ENCODE measurements around the gene BMF.

Gene BMF

DNA sequence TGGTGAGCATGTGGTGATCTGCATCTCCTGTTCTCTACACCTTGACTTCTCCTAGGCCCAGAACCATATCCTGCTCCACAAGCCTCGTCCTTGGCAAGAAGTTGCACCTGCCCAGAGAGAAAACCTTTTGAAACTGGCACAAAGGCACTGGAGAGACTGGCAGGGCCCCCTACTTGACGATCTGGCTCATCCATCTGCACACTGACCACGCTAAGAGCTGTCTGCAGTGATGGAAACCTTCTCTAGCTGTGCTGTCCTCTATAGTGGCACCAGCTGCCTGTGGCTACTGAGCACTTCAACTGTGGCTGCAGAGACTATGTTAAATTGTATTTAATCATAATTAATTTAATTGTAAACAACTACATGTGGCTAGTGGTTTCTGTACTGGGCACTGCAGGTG, 43.5 kb downstream of the BMF start:
- no peak for DNase-seq

DNA sequence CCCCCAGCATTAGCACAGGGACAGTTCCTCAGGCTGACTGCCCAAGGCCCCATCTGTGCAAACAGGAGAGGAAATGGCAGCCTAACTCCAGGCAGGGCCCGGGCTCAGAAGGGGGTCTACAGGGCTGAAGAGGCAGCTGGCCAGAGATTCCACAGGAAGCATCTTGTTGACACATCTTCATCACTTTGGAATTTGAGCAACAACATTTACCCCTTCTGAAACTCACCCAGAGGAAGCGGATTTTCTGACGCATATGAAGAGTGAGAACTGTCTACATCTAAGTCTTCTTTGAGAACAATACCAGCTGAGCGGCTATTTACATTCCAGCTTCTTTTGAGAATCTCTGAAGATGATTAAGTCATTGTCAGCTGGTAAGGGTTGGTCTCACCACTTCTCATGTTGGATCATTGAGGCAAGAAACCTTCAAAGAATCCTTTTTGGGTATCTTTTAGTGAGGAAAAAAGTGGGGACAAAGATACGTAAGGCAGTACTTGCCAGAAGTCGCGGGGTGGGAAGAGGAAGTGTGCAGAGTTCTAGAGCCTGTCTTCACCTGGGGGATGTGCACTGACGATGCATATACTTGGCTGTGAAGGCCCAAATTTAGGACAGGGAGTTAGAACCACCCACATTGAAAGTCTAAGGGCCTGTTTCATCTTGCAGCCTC, 44.3 kb downstream of the BMF start:
- DNase-seq = no peak

DNA sequence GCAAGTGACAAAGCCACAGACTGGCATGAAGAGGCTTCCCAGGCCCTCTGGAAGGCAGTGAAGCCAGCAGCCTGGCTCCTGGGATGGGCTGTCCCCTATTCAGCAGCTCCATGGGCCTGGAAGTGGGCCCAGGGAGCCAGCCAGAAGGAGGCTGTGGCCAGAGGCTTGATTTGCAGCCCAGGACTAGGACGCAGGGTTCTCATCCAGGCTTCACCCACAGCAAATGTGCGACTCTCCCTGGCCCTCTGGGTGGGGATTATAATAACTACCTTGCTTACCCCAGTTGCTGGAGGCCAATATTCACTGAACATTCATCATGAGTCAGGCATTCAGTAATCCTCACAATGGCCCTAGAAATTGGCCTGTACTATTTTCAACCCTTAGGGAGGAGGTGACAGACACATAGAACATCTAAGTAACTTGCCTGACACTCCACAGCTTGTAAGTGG, 45.1 kb downstream of the BMF start:
- peak in 1 of 2 donors; percentile 53 for DNase-seq

DNA sequence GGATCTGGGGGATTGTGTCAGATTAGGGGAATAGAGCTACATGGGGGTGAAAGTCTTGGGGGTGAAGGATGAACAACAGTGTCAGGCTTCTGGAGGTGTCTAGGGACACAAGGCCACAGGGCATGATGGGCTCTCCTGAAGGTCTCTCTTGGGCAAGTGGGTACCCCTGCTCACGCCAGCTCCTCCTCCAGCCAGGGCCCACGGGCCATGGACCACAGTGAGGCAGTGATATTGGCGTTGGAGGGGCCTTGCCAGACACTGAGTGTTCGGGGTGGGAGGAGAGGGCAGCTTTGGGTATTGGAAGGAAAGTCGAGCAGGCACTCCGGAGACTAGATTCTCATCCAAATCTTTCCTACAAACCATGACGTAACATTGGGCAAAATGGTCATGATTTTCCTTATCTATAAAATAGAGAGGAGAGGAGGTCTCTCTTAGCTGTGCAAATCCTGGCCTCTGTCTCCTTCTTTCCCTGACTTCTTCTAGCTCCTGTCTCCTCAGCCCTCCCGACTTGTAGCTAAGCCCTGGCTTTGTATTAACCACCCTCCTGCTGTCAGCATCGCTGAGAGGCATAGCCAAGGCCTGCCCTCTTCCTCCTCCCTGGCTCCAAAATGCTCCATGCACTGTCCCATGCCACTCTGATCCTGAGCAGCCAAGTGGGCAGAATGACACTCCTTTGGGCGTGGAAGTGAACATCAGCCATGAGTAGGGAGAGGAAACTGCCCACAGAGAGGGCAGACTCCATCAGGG, 45.7 kb downstream of the BMF start:
- DNase-seq = no peak

DNA sequence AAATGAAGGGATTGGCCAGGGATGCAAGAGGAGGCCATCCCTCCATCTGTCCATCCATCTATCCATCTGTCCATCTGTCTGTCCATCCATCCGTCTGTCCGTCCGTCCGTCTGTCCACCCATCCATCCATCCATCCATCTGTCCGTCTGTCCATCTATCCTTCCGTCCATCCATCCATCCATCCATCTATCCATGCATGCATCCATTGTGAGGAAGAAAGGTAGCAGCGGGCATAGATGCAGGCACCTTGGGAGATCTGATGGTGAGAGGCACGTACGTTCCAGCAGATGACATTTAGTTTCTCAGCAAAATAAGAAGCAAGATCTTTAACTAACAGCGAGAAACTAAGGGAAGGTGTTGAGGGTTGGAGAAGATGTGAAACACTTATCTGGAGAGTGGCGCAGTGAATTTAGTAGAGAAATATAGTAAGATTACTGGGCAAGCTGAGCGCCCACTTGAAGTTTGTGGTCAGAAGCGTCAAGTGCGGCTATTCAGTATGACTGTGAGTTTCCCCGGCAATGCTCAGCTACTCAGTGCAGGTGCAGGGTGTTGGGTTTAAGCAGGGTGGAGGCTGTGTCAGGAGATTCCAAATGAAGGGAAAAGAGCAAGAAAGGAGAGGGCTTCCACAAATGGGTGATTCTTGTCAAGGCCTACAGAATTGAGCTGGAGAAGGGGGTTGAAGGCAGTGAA, 47.3 kb downstream of the BMF start:
- no peak for DNase-seq

DNA sequence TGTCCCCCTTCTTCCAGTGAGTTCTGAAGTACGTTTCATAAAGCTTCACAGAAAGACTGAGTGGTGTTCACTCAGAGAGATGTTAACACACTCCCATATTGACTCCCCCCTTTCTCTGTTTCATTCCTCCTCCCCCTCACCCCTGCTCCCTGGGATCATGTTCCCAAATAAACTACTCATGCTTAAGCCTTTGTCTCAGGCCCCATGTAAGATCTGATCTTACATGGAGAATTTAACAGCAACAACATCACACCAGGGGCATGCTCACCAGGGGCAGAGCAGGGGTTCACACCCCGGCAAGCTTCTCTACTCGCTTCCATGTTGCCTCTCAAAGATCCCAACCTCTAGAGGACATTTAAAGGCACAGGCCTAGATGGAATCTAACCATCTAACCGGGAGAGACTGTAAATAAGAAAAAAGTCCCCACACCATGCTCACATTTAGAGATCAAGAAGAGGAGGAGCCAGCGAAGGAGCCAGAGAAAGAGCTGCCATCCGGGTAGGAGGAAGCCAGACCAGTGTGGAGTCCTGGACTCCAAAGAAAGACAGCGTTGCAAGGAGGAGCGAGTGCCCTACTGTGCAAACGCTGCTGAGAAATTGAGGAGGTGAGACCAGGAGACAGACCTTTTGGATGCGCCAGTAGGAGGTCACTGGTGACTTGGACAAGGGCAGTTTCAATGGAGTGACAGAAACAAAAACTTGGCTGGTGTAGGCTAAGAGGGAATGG, 48.3 kb downstream of the BMF start:
- DNase-seq = no peak

DNA sequence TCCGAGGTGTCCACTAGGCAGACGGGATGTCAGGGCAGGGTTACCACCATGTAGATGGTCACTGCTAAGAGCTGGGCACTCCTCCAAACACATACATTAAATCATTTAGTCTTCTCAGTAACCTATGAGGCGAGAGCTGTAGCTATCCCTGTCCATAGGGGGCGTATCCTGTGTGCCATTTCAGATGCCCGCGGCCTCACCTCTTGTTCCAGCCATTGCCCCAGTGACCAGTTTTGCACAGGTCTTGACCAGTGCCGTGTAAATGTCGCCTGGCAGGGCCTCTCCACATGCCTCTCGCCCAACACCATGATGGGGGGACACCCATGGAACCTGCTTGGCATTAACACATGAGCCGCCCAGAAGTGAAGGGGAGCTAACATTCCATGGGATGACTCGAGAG, 48.9 kb downstream of the BMF start:
- no peak for DNase-seq

DNA sequence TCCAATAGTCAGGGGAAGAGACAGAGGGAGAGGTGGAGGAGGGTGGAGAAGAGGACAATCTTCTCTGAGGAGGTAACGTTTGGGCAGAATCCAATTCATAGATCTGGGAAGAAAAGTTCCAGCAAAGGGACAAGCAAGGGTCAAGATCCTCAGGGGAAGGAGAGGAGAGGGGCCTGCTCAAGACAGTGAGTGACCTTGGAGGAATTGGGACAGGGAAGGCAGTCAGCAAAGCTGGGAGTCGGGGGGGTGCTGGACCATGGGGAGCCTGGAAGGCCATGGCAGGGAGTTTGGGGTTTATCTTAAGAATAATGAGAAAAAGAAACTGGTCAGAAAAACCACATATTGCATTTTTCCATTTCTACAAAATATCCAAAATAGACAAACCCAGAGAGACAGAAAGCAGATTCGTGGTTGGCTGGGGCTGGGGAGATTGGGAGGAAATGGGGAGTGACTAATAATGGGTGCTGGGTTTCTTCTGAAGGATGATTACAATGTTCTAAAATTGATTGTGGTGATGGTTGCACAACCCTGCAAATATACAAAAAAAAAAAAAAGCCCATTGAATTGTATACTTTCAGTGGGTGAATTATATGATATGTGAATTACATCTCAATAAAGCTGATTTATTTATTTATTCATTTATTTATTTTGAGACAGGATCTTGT, 50.1 kb downstream of the BMF start:
- no peak for DNase-seq

DNA sequence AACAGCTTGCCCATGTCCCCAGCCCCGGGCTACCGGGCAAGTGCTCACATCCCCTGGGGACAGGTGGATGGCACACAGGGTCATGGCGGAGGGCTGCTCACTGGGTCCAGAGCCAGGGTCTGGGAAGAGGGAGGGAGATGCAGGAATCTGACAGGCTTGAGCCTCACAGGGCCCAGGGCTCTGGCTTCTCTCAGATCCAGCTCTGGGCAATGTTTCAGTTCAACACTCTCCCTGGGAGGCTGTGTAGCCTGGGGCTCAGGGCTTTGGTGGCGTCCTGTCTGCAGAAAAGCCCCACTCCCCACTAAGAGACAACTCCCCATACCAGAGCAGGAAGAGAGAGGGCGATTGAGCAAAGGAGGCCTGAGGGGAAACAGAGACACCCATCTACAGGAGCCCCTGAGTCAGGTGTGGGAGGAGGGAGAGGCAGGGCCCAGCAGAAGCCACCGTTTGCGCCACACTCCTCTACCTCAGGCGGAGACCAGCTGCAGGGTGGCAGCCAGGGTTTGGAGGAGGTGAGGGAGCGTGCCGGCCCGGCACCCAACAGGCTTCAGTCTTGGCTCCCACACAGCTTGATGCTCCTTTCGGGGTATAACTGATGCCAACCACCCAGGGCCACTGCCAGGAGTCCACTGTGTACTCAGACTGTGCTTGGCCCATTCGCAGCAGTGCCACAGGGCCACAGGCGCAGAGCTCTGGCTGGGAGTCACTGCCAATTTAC, 52.9 kb downstream of the BMF start:
- no peak for DNase-seq

DNA sequence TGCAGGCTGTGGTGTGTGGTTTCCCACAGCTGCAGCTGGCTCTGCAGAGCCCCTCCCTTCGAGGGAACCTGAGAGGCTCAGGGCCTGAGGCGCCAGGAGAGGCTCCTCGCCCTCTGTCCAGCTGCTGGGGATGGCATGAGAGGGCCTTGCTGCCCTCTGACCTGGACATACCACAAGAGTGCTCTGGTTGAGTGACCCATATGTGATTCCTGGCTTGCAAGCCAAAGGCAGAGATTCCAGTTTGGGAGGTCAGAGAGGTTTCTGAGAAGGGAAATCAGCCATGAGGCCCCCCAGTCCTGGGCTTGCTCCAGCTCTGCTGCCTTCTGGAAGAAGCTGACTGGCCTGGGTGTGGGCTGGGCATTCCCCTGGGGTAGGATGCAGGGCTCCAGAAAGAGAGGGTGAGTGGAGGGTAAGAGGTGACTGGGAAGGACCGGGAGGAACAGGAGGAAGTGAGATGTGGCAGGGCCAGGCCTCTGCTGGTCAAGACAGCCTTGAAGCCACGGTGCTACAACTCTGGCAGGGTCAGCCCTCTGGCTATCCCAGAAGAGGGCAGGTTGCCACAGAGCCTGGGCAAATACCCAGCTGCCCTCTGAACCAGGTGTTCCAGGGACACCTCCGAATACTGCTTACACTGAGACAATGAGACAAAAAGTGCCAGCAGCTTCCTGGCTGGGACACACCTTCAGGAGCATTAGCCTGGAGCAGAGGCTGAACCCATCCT, 53.7 kb downstream of the BMF start:
- DNase-seq = no peak

DNA sequence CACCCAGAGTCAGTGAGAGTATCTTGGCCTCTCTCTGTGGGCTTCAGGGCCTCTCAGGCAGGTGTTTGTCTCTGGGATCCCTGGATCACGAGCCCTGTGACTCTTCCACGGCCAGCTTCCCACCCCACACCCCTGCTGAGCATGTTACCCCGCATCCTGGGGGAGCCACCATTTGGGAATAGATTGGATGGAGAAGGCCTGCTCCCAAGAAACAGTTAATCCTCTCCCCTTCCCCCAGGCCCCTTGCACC, 54.1 kb downstream of the BMF start:
- DNase-seq = no peak

DNA sequence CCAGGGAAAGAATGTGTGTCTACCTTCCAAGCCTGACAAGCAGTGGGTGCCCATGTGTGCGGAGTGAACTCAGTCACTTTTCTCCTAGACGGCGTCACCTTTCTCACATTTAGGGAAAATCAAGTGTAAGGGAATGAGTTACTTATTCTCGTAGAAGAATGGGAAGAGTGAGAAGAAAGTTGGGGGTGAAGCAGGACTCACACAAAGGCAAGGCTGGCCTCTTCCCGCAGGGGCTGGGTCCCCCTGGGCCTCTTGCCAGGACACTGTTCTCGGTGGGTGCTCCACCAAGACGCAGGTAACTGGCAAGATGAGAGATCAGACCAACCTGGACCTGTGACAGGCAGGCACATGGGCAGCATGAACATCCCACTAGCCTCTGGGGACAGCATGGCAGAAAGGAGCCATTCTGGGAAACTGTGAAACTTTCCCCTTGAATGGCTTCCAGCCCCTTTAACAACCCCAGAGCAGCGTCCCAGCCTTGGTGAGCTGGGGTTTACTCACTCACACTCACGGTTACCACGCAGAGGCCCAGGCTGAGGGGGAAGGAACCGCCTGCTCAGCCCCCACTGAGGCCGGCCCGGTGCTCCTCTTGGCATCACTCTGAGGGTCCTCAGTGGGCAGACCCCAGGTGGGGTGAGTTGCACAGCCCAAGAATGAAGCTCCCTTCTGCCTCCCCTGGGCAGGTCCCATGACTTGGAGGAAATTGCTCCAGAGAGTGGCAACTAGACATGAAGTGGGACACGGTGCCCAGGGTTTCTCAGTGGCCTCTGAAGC, 54.7 kb downstream of the BMF start:
- DNase-seq = no peak

DNA sequence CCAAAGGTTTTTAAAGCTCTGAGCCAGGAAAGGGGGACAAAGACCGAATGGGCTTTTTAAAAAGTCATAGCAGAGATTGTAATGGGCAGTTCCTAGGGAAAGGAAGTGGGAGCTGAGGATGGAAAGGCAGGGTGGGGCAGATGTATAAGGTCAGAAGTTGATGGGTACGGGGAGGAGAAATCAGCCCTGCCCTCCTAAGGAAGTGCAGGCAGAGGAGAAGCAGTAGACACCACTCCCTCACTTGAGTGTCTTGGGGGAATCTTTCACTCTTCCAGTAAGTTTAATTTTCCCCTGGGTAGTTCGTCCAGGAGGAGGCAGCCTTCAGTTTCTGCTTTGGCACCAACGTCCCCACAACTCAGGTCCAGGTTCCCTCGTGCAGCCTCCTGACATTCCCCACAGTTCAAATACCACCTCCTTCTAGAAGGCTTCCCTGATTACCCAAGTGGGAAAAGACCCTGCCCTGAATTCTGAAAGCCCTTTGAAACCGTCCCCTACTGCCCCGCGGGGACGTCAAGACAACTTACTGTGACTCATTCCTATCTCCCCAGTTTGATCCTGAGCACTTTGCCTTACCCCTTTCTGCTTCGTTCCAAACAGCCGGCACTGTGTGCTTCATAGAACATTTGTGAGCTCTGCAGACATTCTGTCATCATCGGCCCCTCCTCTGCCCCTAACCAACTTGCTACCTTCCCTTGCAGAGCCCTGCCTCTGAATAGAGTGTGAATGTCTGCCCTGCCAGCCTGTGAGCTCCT, 55.4 kb downstream of the BMF start:
- no peak for DNase-seq

DNA sequence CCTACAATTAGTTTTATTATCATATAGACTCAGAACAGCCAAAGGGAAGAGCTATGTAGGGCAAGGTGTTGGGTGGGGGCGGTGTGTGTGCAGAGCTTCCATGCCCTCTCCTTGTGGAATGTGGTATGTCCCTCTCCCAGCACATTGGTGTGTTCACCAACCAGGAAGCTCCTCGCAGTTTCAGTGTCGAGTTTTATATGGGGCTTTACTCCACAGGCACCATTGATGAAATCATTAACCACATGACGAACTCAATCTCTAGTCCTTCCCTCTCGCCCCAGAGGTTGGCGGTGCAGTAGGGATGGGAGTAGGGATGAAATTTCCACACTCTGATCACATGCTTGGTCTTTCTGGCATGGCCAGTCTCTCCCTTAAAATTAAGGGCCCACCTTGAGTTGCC, 56.1 kb downstream of the BMF start:
- no peak for DNase-seq

DNA sequence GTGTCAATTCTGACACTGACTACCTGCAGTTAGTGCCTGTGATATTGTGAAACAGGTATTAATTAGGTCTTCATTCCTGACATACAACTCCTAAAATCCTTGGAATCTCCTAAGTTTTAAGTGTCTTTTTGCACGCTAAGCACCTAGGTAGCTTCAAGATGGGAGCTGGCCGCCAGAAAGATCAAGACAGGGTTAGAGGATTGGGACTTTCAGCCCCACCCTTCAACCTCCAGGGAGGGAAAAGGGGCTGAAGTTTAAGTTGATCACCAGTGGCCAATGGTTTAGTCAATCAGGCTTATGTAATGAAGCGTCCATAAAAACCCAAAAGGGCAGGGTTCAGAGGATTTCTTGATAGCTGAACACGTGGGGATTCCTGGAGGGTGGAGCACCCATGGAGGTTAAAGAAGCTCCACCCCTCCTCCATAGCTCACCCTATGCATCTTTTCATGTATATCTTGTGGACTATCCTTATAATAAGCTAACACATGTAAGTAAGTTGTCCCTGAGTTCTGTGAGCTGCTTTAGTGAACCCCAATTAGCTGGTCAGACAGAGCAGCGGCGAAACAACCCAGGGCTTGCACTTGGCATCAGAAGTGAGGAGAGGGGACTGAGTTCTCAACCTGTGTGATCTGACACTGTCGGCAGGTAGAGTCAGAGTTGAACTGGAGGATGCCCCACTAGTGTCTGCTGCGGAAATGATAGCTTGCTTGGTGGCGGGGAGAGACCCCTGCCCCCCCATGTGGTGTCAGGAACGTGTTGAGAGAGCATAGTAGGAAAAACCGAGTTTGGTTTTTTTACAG, 56.9 kb downstream of the BMF start:
- DNase-seq = no peak

DNA sequence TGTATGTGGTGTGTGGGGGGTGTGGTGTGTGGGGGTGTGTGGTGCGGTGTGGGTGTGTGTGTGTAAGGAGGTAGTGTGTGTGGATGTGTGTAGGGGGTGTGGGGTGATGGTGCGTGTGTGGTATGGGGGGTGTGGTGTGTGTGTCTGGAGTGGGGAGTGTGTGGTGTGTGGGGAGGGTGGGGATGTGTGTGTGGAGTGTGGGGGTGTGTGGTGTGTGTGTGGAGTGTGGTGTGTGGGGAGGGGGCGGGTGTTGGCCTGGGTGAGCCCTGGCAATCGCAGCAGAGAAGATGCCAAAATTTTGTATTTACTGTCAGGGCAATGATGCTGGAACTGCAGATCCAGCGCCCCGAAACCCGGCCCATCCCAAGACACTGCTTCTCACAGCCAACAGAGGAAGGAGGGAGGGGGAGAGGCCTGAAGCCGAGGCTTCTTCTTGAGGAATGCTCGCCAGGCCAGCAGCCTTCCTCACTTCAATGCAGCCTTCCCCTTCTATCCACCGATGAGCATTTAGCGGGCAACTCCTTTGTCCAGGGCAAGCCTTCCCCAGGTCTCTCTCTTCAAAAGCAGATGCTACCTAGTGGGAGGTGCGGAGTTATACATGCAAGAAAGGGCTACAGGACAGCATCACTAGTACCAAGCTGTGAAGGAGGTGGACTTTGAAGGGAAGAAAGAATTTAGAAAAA, 57.8 kb downstream of the BMF start:
- DNase-seq = no peak

DNA sequence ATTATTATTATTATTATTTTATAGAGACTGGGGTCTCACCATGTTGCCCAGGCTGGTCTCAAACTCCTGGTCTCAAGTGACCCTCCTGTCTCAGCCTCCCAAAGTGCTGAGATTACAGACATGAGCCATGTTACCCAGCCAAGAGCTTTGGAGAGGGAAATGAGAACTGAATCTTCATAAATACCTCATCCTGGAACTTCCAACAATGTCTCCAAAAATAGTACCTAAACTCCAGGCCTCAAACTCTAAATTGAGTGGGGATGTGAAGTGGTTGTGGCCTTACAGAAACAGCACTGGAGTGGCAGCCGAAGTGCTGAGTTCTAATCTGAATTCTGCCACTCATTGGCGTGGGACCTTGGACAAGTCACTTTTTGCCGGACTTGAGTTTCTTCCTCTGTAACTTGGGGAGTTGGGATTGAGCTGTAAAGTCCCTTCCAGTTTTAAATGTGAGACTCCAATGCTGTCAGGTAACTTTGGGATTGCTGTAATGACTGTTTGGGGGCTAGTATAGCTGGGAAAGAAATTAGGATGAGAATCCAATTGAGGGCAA, 59.7 kb downstream of the BMF start:
- no peak for DNase-seq

DNA sequence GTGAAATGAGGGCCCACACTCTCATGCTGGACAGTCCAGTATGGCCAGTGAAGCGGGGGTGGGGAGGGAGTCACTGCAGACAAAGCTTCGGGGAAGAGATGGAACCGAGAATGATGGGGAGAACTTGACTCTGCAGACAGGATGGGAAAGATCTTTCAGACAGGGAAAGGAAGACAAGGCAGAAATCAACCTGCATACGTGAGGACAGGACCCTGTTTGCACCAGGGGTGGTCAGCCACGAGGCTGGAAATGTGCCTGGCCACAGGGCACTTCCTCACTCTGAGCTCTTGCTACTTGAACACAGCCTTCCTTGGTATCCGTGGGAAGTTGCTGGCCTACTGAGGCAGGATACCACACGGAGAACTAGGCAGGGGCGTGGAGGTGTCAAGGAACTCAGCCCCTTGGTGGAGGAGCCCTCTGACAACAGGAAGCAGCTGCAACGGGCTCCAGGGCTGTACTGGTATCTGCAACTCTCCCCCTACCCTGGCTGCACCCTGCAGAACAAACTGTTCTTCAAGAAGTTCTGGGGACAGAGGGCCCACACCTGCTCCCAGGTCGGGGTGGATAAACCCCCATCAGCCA, 60.4 kb downstream of the BMF start:
- DNase-seq = no peak

All from hippocampal formation (tissue), 2 donors.